Suppressor macrophage treated with lipopolysaccharide for 1 hour (primary cell): Measurements from ENCODE around the gene PASK.

ENCODE experiments used
- DNase-seq, 3 donors: peaks; one replicate each; pipeline ENCODE4 v3.0.0-alpha.2; 2020 to 2022

The PASK gene

GRCh38 chr2:241142593-241142992, 6.7 kb downstream of the PASK start:
- DNase-seq: no peak

DNA sequence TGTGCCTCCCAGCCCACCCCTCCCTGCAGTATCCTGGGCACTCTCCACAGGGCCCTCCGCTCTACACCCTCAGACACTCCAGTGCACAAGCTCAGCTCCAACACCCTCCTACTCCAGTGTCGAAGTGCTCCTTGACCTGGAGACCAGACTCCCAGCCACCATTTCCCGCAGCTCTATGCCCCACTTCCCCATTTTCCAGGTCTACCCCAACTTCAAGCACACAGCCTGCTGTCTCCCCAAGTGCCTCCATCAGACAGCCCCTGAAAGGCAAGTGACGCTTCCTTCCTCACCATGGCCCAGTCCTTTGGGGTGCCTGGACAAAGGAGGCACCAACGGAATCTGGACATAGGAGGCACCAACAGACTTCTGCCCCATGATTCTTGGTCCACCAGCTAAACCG, 7.2 kb downstream of the PASK start:
- no peak for DNase-seq

GRCh38 chr2:241141214-241141770, 8.0 kb downstream of the PASK start:
- no peak for DNase-seq

GRCh38 chr2:241140445-241140840, 8.8 kb downstream of the PASK start:
- DNase-seq: no peak

GRCh38 chr2:241139531-241140444, 9.5 kb downstream of the PASK start:
- no peak for DNase-seq

DNA sequence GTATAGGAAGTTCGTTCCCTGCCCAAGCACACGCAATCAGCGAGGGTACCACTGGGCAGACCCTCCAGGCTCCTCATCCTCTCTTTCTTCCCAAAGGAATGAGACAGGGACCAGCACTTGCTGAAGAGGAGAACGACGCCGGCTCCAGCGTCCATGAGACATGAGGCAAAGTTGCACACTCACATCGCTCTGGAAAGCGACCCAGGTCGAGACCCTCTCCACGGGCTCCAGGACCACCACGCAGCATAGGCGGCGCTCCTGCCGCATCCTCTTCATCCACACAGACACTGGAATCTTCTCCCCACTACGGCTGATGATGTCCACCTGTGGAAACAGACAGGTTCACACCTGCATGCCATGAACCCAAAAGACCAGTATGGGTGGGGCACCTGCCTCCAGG, 10.8 kb downstream of the PASK start:
- no peak for DNase-seq

DNA sequence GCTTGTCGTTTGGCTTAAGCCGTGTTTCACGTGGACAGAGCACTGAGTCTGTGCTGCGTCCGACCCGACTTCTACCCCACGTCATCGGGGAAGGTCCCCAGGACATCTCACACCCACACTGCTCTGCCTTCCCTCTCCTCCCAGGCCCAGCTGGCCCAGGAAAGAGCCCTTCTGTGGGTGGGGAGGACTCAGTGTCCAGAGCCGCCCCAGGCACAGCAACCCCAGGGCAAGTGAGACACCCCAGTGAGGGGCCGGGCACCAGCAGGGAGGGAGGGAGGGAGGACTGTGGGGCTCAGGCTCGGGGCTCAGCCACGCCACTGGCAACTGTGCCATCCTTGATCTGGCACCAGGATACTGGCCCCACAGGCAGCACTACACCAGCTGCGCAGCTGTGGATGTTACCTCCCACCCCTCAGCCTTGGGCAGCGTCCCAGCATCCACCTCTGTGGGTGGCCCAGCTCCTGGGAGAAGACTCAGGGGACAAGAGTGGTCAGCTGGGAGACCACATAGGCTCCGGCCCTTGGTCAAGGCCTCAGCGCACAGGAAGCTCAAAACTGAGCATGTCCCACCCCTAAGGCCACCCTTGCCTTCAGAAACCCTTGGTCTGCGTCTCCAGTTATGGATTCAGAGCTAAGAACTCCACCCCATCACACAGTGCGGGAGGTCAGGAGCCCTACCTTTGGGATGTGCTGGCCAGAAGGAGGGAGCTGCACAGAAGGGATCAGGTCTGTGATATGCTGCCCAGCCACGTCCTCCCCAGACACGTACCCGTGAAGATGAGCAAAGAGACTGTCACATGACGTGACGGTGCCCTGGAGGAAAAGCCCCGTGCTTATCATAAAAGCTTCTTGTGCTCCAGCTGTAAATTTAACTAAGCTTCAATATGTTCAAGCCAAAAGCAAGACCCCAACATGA, 11.7 kb downstream of the PASK start:
- DNase-seq: no peak

- DNase-seq: no peak
Measured at GRCh38 chr2:241136661-241137260, 12.5 kb downstream of the PASK start.

DNA sequence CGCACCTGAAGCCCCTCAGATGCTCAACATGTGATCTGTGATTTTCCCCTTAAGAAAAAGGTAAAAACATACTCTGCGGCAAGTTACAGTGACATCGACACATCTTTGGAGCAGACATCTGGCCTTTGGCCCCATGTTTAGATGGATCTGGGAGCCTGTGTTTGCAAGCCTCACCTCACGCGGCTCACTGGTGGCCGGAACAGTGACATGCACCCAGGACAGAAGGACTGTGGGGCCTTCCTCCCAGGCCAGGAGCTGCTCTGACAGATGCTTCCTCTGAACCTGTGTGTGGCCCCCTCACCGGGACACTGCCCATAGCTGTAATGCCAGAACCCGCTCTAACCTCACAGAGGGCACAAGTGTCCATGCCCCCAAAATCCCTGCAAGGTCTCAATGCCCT, 13.1 kb downstream of the PASK start:
- DNase-seq: no peak

DNA sequence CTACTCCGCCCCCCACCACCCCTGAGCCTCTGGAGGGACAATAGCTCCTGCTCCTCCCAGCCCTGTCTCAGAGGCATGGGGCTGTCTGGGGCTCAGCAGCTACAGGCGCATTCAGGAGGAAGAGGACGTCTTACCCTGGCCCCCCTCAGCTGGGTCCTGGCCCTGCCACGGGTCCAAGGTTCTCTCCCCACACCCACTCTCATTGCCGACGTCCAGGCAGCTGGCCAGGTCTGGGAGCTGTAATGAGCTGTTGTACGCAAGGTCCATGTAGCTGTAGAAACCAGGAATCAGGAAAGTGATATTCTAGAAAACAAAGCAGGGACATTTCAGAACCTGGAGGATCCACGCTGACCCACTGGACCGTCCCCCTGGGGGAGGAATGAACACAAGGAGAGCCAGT, 13.5 kb downstream of the PASK start:
- no peak for DNase-seq

DNA sequence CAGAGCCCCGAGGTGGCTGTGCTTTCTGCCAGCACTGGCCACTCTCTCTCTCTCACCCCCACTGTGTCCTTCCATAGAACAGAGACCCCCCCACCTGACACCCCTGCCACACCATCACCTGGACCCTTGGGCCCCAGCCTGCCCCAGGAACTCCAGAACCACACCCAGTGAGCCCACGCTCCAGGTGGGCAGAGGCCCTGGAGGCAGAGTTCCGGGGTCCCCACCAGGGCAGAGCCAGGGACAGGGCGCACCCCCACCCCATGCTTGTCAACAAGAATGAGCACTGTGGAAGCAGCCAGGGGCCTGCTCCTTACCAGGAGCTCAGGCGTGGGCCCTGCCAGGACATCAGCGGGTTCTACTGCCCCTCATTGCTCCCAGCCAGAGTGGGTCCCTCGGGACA, 14.6 kb downstream of the PASK start:
- no peak for DNase-seq

GRCh38 chr2:241133436-241133820, 15.8 kb downstream of the PASK start:
- DNase-seq: no peak

GRCh38 chr2:241132538-241133435, 16.5 kb downstream of the PASK start:
- no peak for DNase-seq

GRCh38 chr2:241131531-241131930, 17.7 kb downstream of the PASK start:
- DNase-seq: no peak

DNA sequence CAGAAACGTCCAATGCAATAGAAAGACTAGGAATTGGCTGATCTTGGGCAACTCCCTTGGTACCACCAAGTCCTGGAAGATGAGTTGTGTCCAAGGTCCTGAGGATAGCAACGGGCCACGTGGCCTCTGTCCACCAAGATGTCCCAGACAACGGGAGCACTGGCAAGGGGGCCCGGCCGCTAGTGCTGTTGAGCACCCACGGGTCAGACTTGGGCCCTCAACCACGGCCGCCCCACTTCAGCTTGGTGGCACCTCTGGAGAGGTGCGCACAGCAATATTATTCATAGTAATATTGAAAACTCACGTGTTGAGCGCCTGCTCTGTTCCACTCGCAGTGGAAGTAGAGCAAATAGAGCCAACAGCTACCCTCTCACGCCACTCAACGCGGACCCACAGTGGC, 19.0 kb downstream of the PASK start:
- no peak for DNase-seq

DNA sequence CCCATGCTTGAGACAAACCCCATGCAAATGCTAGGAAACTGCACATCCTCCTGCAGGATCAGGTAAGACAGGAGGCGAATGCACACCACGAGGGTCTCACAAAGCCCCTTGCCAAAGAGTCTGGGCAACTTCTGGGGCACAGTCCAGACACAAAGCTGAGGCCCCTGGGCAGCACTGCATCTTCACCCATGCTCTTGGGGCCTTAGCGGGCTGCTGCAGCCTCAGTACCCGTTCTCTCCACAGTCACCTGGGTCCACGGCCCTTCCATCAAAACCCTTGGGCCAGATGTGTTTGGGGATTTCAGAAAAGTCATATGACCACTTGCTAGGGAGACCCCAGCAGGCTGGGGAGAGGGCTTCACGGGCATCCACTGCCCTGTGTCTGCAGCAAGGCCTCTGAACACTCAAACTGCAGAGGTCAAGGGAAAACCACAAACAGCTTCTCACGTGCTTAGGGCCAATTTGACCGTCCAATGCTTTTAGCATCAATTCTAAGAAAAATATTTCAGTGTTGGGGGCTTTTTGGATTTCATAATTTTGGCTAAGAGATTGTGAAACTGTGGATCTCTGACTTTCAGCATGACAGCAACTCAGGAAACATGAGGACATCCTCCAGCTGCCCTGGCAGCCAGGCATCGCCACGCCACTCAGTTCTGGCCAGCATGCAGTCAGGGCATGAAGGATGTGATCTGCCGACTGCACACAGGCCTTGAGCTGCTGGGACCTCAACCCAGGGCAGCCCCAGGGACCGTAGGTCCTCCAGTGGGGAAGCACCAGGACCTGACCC, 20.0 kb downstream of the PASK start:
- peak; percentile 32 to 47 (median 38) for DNase-seq

- no peak for DNase-seq
Measured at GRCh38 chr2:241128266-241128665, 21.0 kb downstream of the PASK start.

DNA sequence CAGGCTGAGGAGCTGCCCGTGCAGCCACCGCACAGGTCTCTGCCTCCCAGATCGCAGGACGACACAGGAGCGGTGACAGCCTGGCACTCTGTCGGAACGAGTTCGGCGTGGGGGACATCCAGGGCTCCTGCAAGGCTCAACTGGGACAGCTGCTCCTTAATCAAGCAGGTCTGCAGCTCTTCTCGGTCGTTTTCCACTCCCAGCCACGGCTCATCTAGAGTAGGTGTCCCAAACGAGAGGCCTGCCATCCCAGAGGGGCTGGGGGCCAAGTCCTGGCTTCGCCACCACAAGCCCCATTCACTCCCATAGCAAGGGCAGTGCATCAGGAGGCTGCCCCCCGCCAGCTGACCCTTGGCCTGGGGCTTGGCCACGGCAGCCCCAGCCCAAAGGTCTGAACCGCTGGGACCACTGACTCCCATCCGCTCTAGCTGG, 22.5 kb downstream of the PASK start:
- no peak for DNase-seq

- no peak for DNase-seq
Measured at GRCh38 chr2:241126201-241126611, 23.1 kb downstream of the PASK start.

DNA sequence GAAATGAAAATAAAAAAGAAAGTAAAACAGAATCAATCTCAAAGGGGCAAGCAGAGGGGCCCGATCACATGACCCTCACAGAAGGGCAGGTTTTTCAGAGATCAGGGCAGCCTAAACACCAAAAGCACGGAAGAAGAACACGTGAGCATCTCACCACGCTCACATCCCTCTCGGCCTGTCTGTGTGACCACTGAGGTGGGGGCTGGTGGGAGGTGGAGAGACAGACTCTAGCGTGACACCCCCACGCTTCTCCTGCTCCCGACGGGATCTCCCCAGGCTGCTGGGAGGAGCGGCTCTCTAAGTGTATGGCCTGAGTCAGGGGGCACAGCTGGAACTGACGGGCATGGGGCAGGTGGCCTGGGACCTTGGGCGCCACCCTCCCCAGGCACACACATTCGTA, 23.6 kb downstream of the PASK start:
- no peak for DNase-seq
